ENCODE results near the gene GNB1. TPM values are rescaled to one million over a fixed set of nuclear protein-coding genes. Genes with fewer than 3 reads are reported as not detected.
"Not testable (repeated sequence)": the region's sequence is repeated elsewhere in the genome, so short reads cannot be mapped to it uniquely, and the experiment has no call there.

The GNB1 gene
- total RNA-seq, 1 experiment from 2014 or later, result 611 TPM

GRCh38 chr1:1889847-1890505 is 911 bp downstream of the GNB1 start:
- intact Hi-C loops (cut with micrococcal nuclease; ENCODE audit: unreplicated experiment), result no loop called here
- no peak for TF ChIP-seq EZH2 (IDR thresholded peaks at IDR 0.05; ENCODE audit: borderline replicate concordance, low read depth, low read length, poor library complexity, severe bottlenecking)
- no peak for TF ChIP-seq CTCF (conservative IDR thresholded peaks at IDR 0.05; ENCODE audit: low read depth, low read length)
- ChIA-PET POLR2A (ENCODE audit: low non-redundant PET) (no interaction called here), CTCF (no interaction called here)
- peak; percentile 61 for DNase-seq (ENCODE audit: low spot score)
- peaks cover 35% of the 10 kb centered on the region for H3K4me1 ChIP-seq (ENCODE audit: insufficient read depth, low read length, poor library complexity, severe bottlenecking)
- no peaks in the 10 kb centered on the region for H3K27me3 ChIP-seq (replicated peaks; ENCODE audit: insufficient read depth, low read depth, low read length, poor library complexity)
- peak overlapping the region; percentile 88 for H3K4me3 ChIP-seq (ENCODE audit: low read depth, low read length, poor library complexity, severe bottlenecking)
- peaks cover under 1% of the 10 kb centered on the region for H3K36me3 ChIP-seq (ENCODE audit: insufficient read depth, low read length, poor library complexity, severe bottlenecking)
- BruUV-seq (replicated peaks), result no TSS peak
- no peaks in the 10 kb centered on the region for H3K9me3 ChIP-seq (ENCODE audit: low read depth, low read length, poor library complexity, severe bottlenecking)
- H3K27ac ChIP-seq (ENCODE audit: low read depth, low read length, poor library complexity, severe bottlenecking), result peak overlapping the region; percentile 97

- DNase-seq (ENCODE audit: low spot score), result peak; percentile 40
- Histone ChIP-seq H3K4me3 (ENCODE audit: low read depth, low read length, poor library complexity, severe bottlenecking) (peak overlapping the region; percentile 88), H3K27ac (ENCODE audit: low read depth, low read length, poor library complexity, severe bottlenecking) (peak overlapping the region; percentile 97), H3K36me3 (ENCODE audit: insufficient read depth, low read length, poor library complexity, severe bottlenecking) (peaks cover 3% of the 10 kb centered on the region), H3K9me3 (ENCODE audit: low read depth, low read length, poor library complexity, severe bottlenecking) (no peaks in the 10 kb centered on the region), H3K27me3 (replicated peaks; ENCODE audit: insufficient read depth, low read depth, low read length, poor library complexity) (no peaks in the 10 kb centered on the region), H3K4me1 (ENCODE audit: insufficient read depth, low read length, poor library complexity, severe bottlenecking) (peaks cover 28% of the 10 kb centered on the region)
- BruUV-seq (replicated peaks), result TSS peak; percentile 45
- ChIA-PET CTCF (no interaction called here), POLR2A (ENCODE audit: low non-redundant PET) (no interaction called here)
- TF ChIP-seq CTCF (conservative IDR thresholded peaks at IDR 0.05; ENCODE audit: low read depth, low read length), result no peak
- TF ChIP-seq EZH2 (IDR thresholded peaks at IDR 0.05; ENCODE audit: borderline replicate concordance, low read depth, low read length, poor library complexity, severe bottlenecking), result no peak
- intact Hi-C loops (cut with micrococcal nuclease; ENCODE audit: unreplicated experiment), result no loop called here
Observed at GRCh38 chr1:1889090-1889750, 1.7 kb downstream of the GNB1 start.

- H3K4me3 ChIP-seq (ENCODE audit: low read depth, low read length, poor library complexity, severe bottlenecking); BruUV-seq (replicated peaks); intact Hi-C loops (cut with micrococcal nuclease; ENCODE audit: unreplicated experiment); DNase-seq (ENCODE audit: low spot score); H3K36me3 ChIP-seq (ENCODE audit: insufficient read depth, low read length, poor library complexity, severe bottlenecking); H3K9me3 ChIP-seq (ENCODE audit: low read depth, low read length, poor library complexity, severe bottlenecking); H3K27me3 ChIP-seq (replicated peaks; ENCODE audit: insufficient read depth, low read depth, low read length, poor library complexity): not testable (repeated sequence)
- POLR2A ChIA-PET (ENCODE audit: low non-redundant PET), result interaction anchor here (0.6 kb wide), 2 partner anchors 22 to 127 kb away, joined by 4 to 10 read pairs; no protein-coding TSS in a partner anchor
- Histone ChIP-seq H3K27ac (ENCODE audit: low read depth, low read length, poor library complexity, severe bottlenecking) (peak overlapping the region; percentile 45), H3K4me1 (ENCODE audit: insufficient read depth, low read length, poor library complexity, severe bottlenecking) (peaks cover 21% of the 10 kb centered on the region)
- CTCF ChIA-PET, result interaction anchor here (0.7 kb wide), 1 partner anchor 22 kb away, joined by 5 read pairs; no protein-coding TSS in a partner anchor
Observed at GRCh38 chr1:1883890-1884289, 7.0 kb downstream of the GNB1 start.
